D721Med (cell line): ENCODE data around the gene ZSCAN9.

ENCODE experiments used
- DNase-seq: peaks from one replicate; pipeline ENCODE4 v3.0.0; 2011; ENCODE audit warnings: low spot score; ENCODE audit not compliant: insufficient read length
- FAIRE-seq: peaks from 2 replicates; lab custom pipeline; 2011; peaks lifted over from hg19 to GRCh38; lab: Jason Lieb, UNC
- CTCF ChIP-seq: IDR thresholded peaks from 2 replicates; pipeline ENCODE4 v1.5.1; 2012; ENCODE audit warnings: mild to moderate bottlenecking, control low read depth; ENCODE audit not compliant: insufficient read depth; ENCODE audit errors: missing control alignments

Gene ZSCAN9

GRCh38 chr6:28266563-28266961 is 41.5 kb downstream of the ZSCAN9 start:
- FAIRE-seq (no peak), DNase-seq (no peak)
- no peak for TF ChIP-seq CTCF

- TF ChIP-seq CTCF: no peak
- peak; percentile 48 for DNase-seq
- no peak for FAIRE-seq
Observed at GRCh38 chr6:28266962-28267694, 42.1 kb downstream of the ZSCAN9 start, which contains the start of gene ZSCAN26. TSS of gene ZSCAN26 (plus strand) at chr6:28267143. CDS start at chr6:28271920, 4,777 bp downstream.

- DNase-seq: no peak
Observed at GRCh38 chr6:28267695-28268059, 42.6 kb downstream of the ZSCAN9 start.

GRCh38 chr6:28269492-28269891 is 44.4 kb downstream of the ZSCAN9 start:
- TF ChIP-seq CTCF: no peak
- DNase-seq (no peak), FAIRE-seq (no peak)

More at GRCh38 chr6:28267695-28268059, 42.6 kb downstream of the ZSCAN9 start:
- no peak for FAIRE-seq
- TF ChIP-seq CTCF: no peak

- TF ChIP-seq CTCF: no peak
- FAIRE-seq: no peak
- DNase-seq: no peak
Observed at GRCh38 chr6:28274888-28275287, 49.8 kb downstream of the ZSCAN9 start.

- no peak for FAIRE-seq
- no peak for DNase-seq
- TF ChIP-seq CTCF: no peak
Observed at GRCh38 chr6:28277746-28278145, 52.7 kb downstream of the ZSCAN9 start.

GRCh38 chr6:28280595-28281287 is 55.7 kb downstream of the ZSCAN9 start:
- no peak for TF ChIP-seq CTCF
- FAIRE-seq (no peak), DNase-seq (no peak)
